MM.1S (cell line): Measurements from ENCODE around the gene UNC13C.
A peak's percentile ranks its signal among the peaks of the same experiment; 100 is the strongest.

Source experiments
- DNase-seq: peaks from one replicate; pipeline ENCODE4 v3.0.0-alpha.2; 2015
- H2AFZ ChIP-seq: fragments of 300-600 bp; sonication (generic); 2 replicates; pipeline ENCODE4 v1.6.0; 2016; ENCODE audit warnings: antibody characterized with exemption, low read length
- H3F3A ChIP-seq: fragments of 300-600 bp; sonication (generic); 2 replicates; pipeline ENCODE4 v1.6.1; 2016; ENCODE audit warnings: mild to moderate bottlenecking, antibody characterized with exemption, low read length, moderate library complexity, mixed read lengths; ENCODE audit not compliant: insufficient read depth
- H3K27ac ChIP-seq: fragments of 300-600 bp; sonication (generic); 2 replicates; pipeline ENCODE4 v1.5.1; 2016; ENCODE audit warnings: mild to moderate bottlenecking, low read length
- H3K27me3 ChIP-seq: fragments of 300-600 bp; sonication (generic); replicated peaks from 2 replicates; pipeline ENCODE4 v1.6.0; 2016; ENCODE audit warnings: low read length; ENCODE audit not compliant: insufficient read depth
- H3K36me3 ChIP-seq: fragments of 300-600 bp; sonication (generic); replicated peaks from 2 replicates; pipeline ENCODE4 v1.6.1; 2016; ENCODE audit warnings: mild to moderate bottlenecking, low read length, mixed read lengths; ENCODE audit not compliant: insufficient read depth
- H3K4me1 ChIP-seq: fragments of 300-600 bp; sonication (generic); 2 replicates; pipeline ENCODE4 v1.6.1; 2016; ENCODE audit warnings: low read length, mixed read lengths
- H3K4me2 ChIP-seq: fragments of 300-600 bp; sonication (generic); 2 replicates; pipeline ENCODE4 v1.6.0; 2016; ENCODE audit warnings: low read depth, low read length
- H3K4me3 ChIP-seq: fragments of 300-600 bp; sonication (generic); 2 replicates; pipeline ENCODE4 v1.5.1; 2016; ENCODE audit warnings: low read length, mixed read lengths
- H3K79me2 ChIP-seq: fragments of 300-600 bp; sonication (generic); 2 replicates; pipeline ENCODE4 v1.6.1; 2016; ENCODE audit warnings: mixed run types, low read length, mixed read lengths
- H3K9ac ChIP-seq: fragments of 300-600 bp; sonication (generic); 2 replicates; pipeline ENCODE4 v1.6.1; 2016; ENCODE audit warnings: low read length, mixed read lengths
- H3K9me2 ChIP-seq: fragments of 300-600 bp; sonication (generic); replicated peaks from 2 replicates; pipeline ENCODE4 v1.6.1; 2016; ENCODE audit warnings: mild to moderate bottlenecking, low read length, mixed read lengths; ENCODE audit not compliant: insufficient read depth
- H3K9me3 ChIP-seq: fragments of 300-600 bp; sonication (generic); replicated peaks from 2 replicates; pipeline ENCODE4 v1.6.1; 2016; ENCODE audit warnings: mild to moderate bottlenecking, low read length, mixed read lengths; ENCODE audit not compliant: insufficient read depth
- H4K20me1 ChIP-seq: fragments of 300-600 bp; sonication (generic); 2 replicates; pipeline ENCODE4 v1.6.1; 2016; ENCODE audit warnings: mild to moderate bottlenecking, low read length, moderate library complexity, mixed read lengths; ENCODE audit not compliant: insufficient read depth
- EZH2 ChIP-seq: fragments of 300-600 bp; sonication (generic); optimal IDR thresholded peaks from 2 replicates; pipeline ENCODE3; 2017; ENCODE audit warnings: low read depth, mild to moderate bottlenecking, antibody characterized with exemption, low read length, mixed read lengths
- EZH2phosphoT487 ChIP-seq: fragments of 300-600 bp; sonication (generic); IDR thresholded peaks from 2 replicates; pipeline ENCODE4 v1.6.1; 2018; ENCODE audit warnings: antibody characterized with exemption, low read length
- TF ChIP-seq, protein P1 (sequence below): fragments of 300-600 bp; sonication (generic); IDR thresholded peaks from 2 replicates; pipeline ENCODE4 v1.5.1; 2016; ENCODE audit warnings: antibody characterized with exemption, low read length, mixed read lengths

UNC13C gene

DNA sequence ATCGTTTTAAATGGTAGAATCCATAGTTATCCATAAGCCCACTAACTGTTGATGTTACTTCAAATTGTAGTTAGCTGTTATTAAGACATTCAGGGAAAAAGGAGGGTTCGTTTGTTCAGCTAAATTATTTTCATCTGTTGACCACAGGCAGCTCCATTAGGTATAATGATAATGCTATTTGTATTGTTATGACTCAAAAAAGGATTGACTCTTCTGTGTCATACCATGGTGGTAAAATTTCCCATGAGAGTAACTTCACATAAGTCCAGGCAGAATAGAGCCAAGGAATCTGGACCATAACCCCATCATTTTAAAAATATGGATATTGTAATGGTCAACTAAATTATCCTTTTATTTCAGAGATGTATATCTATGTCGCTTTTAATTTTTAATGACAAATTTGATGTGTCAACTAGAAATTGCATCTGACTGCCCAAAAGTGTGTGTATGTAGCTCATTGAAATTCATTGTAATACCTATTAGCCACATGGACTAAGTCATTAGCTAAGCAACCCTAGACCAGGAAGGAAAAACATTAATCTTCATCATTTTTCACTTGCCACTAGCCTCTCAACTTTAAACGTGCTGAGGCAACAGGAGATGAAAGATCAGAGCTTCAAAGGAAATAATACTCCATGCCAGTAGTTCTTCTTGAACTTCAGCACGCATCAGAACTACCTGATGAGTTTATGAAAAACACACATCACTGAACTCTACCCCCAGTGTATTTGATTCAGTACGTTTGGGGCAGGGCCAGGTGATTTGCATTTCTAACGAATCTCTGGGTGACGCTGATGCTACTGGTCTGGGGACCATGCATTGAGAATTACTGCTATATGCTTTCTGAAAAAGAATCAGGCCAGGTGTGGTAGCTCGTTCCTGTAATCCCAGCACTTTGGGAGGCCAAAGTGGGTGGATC lies 537.7 kb downstream of the UNC13C start:
- H3K4me3 ChIP-seq, result no peak overlapping the region
- H2AFZ ChIP-seq, result no peak overlapping the region
- no peaks in the 10 kb centered on the region for H3K36me3 ChIP-seq
- TF ChIP-seq, protein P1, sequence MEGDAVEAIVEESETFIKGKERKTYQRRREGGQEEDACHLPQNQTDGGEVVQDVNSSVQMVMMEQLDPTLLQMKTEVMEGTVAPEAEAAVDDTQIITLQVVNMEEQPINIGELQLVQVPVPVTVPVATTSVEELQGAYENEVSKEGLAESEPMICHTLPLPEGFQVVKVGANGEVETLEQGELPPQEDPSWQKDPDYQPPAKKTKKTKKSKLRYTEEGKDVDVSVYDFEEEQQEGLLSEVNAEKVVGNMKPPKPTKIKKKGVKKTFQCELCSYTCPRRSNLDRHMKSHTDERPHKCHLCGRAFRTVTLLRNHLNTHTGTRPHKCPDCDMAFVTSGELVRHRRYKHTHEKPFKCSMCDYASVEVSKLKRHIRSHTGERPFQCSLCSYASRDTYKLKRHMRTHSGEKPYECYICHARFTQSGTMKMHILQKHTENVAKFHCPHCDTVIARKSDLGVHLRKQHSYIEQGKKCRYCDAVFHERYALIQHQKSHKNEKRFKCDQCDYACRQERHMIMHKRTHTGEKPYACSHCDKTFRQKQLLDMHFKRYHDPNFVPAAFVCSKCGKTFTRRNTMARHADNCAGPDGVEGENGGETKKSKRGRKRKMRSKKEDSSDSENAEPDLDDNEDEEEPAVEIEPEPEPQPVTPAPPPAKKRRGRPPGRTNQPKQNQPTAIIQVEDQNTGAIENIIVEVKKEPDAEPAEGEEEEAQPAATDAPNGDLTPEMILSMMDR, result no peak
- TF ChIP-seq EZH2 (no peak), EZH2phosphoT487 (no peak)
- no peak overlapping the region for H3K27ac ChIP-seq
- H4K20me1 ChIP-seq, result no peaks in the 10 kb centered on the region
- H3K4me2 ChIP-seq, result no peak overlapping the region
- H3F3A ChIP-seq, result peaks cover 14% of the 10 kb centered on the region
- H3K4me1 ChIP-seq, result peaks cover 32% of the 10 kb centered on the region
- no peak overlapping the region for H3K9ac ChIP-seq
- no peaks in the 10 kb centered on the region for H3K9me2 ChIP-seq
- H3K27me3 ChIP-seq, result no peaks in the 10 kb centered on the region
- no peaks in the 10 kb centered on the region for H3K79me2 ChIP-seq
- H3K9me3 ChIP-seq, result no peaks in the 10 kb centered on the region
- DNase-seq, result no peak

DNA sequence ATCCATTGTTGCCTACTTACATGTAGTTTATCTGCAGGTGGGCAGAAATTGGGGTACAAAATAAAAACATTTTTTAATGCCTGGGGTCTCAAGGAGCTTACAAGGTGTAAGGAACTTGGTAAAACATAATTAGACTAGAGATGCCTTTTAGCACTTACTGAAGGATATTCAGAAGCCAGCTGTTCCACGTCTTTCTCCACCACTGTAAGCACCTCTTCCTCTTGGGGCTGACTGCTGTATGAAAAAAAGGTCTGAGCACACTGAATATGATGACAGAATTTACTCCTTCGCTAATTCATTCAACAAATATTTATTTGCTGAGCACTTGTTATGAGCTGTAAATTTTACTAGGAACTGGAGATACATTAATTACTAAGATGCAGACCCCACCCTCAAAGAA lies 539.1 kb downstream of the UNC13C start:
- Histone ChIP-seq H3K27me3 (no peaks in the 10 kb centered on the region), H3K79me2 (no peaks in the 10 kb centered on the region), H3K9me2 (no peaks in the 10 kb centered on the region), H3K4me3 (no peak overlapping the region), H3F3A (peaks cover 14% of the 10 kb centered on the region), H3K9me3 (no peaks in the 10 kb centered on the region), H4K20me1 (no peaks in the 10 kb centered on the region), H3K9ac (no peak overlapping the region), H2AFZ (no peak overlapping the region), H3K27ac (no peak overlapping the region), H3K36me3 (no peaks in the 10 kb centered on the region), H3K4me2 (no peak overlapping the region), H3K4me1 (peaks cover 39% of the 10 kb centered on the region)
- TF ChIP-seq EZH2 (no peak), EZH2phosphoT487 (no peak)
- TF ChIP-seq, protein P1, result no peak
- DNase-seq, result no peak

DNA sequence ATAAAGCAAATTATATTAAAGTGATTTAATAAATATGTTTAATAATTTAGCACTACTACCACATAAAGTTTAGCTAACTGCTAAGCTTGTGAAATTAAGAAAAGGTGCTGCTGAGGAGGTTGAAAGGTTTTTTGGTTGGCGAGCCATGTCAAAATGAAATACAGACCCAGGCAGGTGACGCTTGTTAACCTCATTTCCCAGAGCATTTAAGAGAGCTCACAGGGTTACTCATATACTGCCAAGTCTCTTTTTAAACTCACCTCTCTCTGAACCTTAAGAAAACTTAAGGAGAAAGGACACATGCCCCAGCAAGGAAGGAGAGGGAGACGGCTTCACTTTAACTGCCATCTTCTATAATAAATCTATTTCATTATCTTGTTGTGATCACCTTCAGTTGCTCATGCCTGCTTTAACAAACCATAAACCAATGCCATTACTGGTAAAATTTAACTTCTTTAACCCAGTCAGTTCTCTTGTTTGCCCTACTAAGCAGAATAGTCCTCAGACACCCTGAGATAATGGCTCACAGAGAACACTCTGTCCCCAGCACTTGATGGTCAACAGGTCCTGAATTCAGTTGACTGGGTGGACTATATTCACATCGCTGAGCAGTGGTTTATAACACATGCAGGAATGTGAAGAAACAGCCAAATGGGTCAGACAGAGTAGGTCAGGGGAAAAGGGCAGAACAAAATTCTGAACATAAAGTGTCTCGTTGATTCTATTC lies 540.1 kb downstream of the UNC13C start:
- Histone ChIP-seq H3K9ac (no peak overlapping the region), H2AFZ (peak overlapping the region; percentile 39; the same call in 1 of the 2 replicates), H3K79me2 (no peaks in the 10 kb centered on the region), H3K36me3 (no peaks in the 10 kb centered on the region), H4K20me1 (no peaks in the 10 kb centered on the region), H3K4me3 (no peak overlapping the region), H3K4me1 (peaks cover 40% of the 10 kb centered on the region), H3K9me3 (no peaks in the 10 kb centered on the region), H3K4me2 (peak overlapping the region; percentile 82; the same call in 1 of the 2 replicates), H3K27me3 (no peaks in the 10 kb centered on the region), H3K9me2 (no peaks in the 10 kb centered on the region), H3F3A (peaks cover 14% of the 10 kb centered on the region), H3K27ac (no peak overlapping the region)
- TF ChIP-seq, protein P1, result no peak
- TF ChIP-seq EZH2, result no peak
- no peak for TF ChIP-seq EZH2phosphoT487
- DNase-seq, result no peak
